ENCODE measurements around the gene CREB3L2.
"Not testable (repeated sequence)": the region's sequence is repeated elsewhere in the genome, so short reads cannot be mapped to it uniquely, and the experiment has no call there.

Gene CREB3L2

GRCh38 chr7:137987563-137987962, 14.3 kb downstream of the CREB3L2 start:
- no peak for DNase-seq

GRCh38 chr7:137987018-137987349, 14.9 kb downstream of the CREB3L2 start:
- no peak for DNase-seq

GRCh38 chr7:137986252-137987017, 15.5 kb downstream of the CREB3L2 start:
- no peak for DNase-seq

- no peak for DNase-seq
These were observed 16.0 kb downstream of the CREB3L2 start for GRCh38 chr7:137985897-137986251.

GRCh38 chr7:137985253-137985896, 16.5 kb downstream of the CREB3L2 start:
- no peak for DNase-seq

- DNase-seq: no peak
These were observed 17.5 kb downstream of the CREB3L2 start for GRCh38 chr7:137984181-137985041.

- no peak for DNase-seq
These were observed 18.4 kb downstream of the CREB3L2 start for GRCh38 chr7:137983323-137984008.

- DNase-seq: not testable (repeated sequence)
These were observed 19.5 kb downstream of the CREB3L2 start for GRCh38 chr7:137982394-137982793.

GRCh38 chr7:137981668-137982067, 20.2 kb downstream of the CREB3L2 start:
- DNase-seq: no peak

- DNase-seq: no peak
These were observed 20.7 kb downstream of the CREB3L2 start for GRCh38 chr7:137981175-137981574.

- no peak for DNase-seq
These were observed 21.6 kb downstream of the CREB3L2 start for GRCh38 chr7:137980308-137980707.

- peak; percentile 60 to 71 (median 65) for DNase-seq
These were observed 23.2 kb downstream of the CREB3L2 start for GRCh38 chr7:137978464-137979237.

- peak in 1 of 3 donors; percentile 24 for DNase-seq
These were observed 24.7 kb downstream of the CREB3L2 start for GRCh38 chr7:137977173-137977572.

- DNase-seq: no peak
These were observed 25.2 kb downstream of the CREB3L2 start for GRCh38 chr7:137976696-137977095.

GRCh38 chr7:137976232-137976631, 25.7 kb downstream of the CREB3L2 start:
- no peak for DNase-seq

GRCh38 chr7:137975768-137976167, 26.1 kb downstream of the CREB3L2 start:
- no peak for DNase-seq

- no peak for DNase-seq
These were observed 26.7 kb downstream of the CREB3L2 start for GRCh38 chr7:137975221-137975620.

- no peak for DNase-seq
These were observed 27.1 kb downstream of the CREB3L2 start for GRCh38 chr7:137974766-137975165.

GRCh38 chr7:137970253-137970975, 31.5 kb downstream of the CREB3L2 start:
- peak in 1 of 3 donors; percentile 32 for DNase-seq

- DNase-seq: no peak
These were observed 32.1 kb downstream of the CREB3L2 start for GRCh38 chr7:137969828-137970227.

GRCh38 chr7:137968890-137969289, 33.0 kb downstream of the CREB3L2 start:
- no peak for DNase-seq

GRCh38 chr7:137968339-137968738, 33.5 kb downstream of the CREB3L2 start:
- not testable (repeated sequence) for DNase-seq

All from suppressor macrophage treated with lipopolysaccharide for 1 hour (primary cell).